ENCODE results near the gene UNC13D. TPM values are rescaled to one million over a fixed set of nuclear protein-coding genes. Genes with fewer than 3 reads are reported as not detected.

The UNC13D gene
- total RNA-seq, result 10 to 100 TPM in 2 of 4 donors, 1 to 10 TPM in 2; 3.2 to 27.1 (median 8.2) TPM

DNA sequence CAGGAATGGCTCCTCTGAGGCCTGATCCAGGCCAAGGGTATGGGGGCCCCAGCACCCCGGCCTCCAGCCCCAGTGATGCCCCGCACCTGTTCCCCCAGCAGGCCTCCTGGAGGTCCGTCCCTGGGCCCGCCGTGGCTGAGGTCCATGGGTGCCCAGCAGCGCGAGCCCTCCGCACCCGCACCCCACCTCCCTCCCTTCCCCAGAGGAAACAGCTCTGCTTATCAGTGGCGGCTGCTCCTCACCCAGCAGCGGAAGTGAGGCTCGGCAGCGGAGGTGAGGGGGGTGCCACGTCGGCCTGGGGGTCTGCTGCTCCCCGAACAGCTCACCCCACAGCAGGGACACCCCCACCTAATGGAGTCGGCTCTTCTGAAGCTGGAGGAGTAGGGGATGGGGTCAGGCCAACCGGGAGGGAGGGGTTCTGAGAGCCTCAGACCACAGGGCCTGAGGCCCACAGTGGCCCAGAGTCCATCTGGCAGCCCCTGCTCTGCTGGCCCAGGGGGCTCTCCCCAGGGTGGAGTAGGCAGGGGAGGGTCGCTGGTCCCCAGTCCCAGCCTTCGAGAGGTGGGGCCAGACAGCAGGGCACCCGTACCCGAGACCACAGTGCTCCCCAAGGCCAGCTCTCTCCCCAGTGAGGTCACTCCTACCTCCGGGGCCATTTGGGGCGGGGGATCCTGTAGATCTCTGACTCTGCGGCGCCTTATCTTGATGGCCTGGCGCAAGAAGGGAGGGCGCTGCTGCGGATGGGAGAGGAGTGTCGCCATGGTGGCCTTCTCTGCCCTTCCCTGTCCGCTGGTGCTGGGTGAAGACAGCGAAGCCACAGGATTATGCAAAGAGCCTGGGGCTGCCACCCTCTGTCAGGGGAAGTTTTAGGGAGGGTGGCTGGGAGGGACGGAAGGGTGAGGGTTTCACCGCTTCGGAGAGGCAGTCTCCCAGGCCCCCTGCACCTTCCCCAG lies at the start of gene UNC13D:
Gene UNC13D (minus strand): TSS at position 828 of the 953 bp plus-strand sequence. CDS start 67 bp downstream, at position 761.
- ATAC-seq (ENCODE audit: low FRiP score), result peak; percentile 2

DNA sequence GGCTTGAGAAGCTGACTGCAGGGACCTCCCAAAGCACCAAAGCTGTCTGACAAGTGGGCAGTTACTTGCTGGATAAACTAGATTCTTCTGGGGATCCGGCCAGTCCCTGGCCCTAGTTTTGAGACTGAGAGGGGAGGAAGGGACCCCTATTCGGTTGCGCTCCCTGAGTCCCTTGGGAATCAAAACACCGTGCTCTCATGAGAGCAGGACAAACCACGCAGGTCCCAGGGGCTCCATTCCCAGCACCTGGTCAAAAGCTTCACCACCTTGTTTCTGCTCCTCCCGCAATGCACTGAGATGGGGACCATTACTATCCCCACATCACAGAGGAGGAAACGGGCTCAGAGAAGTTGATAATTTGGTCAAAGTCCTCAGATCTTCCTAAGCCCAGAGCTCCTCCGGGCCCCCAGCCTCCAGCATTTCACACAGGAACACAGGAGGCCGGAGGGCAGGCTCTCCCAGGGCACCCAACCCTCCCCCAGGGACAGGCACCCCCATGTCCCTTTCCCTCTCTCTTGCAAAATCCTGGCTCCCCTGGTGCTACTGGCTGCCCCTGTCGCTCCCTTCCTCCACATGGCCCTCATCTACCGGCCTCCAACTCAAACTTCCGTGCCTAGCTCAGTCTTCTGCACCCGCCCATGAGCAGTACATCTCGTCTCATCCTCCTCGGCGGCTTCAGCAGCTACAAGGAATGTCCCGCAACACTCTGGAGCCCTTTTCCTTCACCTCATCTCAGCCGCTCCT lies 49.3 kb upstream of the UNC13D start:
- TF ChIP-seq, protein P1, sequence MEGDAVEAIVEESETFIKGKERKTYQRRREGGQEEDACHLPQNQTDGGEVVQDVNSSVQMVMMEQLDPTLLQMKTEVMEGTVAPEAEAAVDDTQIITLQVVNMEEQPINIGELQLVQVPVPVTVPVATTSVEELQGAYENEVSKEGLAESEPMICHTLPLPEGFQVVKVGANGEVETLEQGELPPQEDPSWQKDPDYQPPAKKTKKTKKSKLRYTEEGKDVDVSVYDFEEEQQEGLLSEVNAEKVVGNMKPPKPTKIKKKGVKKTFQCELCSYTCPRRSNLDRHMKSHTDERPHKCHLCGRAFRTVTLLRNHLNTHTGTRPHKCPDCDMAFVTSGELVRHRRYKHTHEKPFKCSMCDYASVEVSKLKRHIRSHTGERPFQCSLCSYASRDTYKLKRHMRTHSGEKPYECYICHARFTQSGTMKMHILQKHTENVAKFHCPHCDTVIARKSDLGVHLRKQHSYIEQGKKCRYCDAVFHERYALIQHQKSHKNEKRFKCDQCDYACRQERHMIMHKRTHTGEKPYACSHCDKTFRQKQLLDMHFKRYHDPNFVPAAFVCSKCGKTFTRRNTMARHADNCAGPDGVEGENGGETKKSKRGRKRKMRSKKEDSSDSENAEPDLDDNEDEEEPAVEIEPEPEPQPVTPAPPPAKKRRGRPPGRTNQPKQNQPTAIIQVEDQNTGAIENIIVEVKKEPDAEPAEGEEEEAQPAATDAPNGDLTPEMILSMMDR (IDR thresholded peaks at IDR 0.05), result no peak
- DNase-seq (ENCODE audit: low spot score) (no peak), ATAC-seq (ENCODE audit: low FRiP score) (no peak)

More for the DNA sequence above, at the start of gene UNC13D:
- no peak for DNase-seq (ENCODE audit: low spot score)
- TF ChIP-seq, protein P1 (IDR thresholded peaks at IDR 0.05), result no peak

DNA sequence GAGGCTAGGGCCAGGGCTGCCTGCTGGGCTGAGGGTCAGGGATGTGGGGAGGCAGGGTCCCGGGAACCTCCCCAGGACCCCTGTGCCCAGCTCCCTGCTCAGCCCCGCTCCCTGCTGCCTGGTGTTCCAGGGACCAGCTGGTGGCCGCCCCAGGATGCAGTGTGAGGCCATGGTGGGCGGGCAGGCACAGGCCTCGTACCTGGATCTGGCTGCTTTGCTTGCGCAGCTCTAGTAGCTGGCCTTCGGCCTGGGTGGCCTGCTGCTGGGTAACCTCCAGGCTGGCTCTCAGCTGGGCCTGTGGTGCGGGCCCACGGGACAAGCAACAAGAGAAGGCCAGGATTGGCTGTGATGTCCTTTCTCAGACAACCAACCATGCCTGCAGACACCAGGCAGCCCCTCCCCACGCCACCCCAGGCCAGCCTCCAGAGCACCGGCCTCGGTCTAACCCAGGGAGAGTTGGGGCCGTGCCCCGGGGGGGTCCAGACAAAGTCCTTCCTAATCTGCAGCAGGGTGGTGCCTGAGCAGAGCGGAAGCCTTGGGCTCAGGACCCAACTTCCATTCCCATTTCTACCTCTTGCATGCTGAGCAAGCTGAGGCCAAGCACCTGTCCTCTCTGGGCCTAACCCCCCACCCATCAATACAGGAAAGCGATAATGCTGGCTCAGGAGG lies 48.5 kb upstream of the UNC13D start:
- TF ChIP-seq, protein P1 (IDR thresholded peaks at IDR 0.05), result no peak
- ATAC-seq (ENCODE audit: low FRiP score) (no peak), DNase-seq (ENCODE audit: low spot score) (no peak)

DNA sequence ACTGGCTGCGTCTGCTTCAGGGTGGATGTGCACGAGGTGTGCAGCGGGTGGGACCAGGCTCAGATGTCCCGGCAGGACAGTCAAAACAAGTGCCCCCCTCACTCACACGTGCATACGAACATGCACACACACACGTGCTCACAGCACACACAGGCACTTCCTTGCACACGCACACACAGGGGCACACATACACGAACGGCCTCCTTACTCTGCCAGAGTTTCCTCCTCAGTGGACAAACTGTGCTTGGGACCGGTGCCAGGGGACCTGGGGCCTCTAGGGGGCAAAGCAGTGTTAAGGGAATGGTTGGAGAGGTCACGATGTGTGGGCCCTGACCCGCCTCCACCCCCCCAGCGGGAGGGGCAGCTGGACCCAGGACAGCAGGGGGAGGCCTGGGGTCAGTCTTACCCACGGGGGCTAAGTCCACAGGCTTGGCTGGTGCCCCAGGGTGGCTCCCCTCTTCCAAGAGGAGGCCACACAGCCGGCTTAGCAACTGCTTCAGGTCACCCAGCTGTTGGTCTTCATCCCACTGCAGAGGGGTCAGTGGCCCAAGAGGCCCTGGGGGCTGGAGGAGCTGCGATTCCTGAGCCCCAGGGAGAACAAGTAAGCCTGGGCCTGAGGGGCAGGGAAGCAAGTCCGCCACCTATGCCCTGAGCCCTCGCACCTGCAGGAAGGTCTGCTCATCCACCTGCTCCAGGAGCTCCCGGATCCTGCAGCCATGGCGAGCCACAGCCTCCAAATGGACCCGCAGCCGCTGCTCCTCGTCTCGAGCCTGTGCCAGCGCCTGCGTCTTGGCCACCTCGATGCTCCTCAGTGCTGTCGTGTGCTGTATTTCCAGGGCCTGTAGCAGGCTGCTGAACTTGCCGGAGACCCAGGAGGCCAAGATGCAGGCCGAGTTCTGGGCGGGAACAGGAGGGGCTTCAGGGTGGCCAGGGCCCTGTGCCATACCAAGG lies 47.7 kb upstream of the UNC13D start:
- TF ChIP-seq, protein P1 (IDR thresholded peaks at IDR 0.05), result no peak
- ATAC-seq (ENCODE audit: low FRiP score) (no peak), DNase-seq (ENCODE audit: low spot score) (no peak)

DNA sequence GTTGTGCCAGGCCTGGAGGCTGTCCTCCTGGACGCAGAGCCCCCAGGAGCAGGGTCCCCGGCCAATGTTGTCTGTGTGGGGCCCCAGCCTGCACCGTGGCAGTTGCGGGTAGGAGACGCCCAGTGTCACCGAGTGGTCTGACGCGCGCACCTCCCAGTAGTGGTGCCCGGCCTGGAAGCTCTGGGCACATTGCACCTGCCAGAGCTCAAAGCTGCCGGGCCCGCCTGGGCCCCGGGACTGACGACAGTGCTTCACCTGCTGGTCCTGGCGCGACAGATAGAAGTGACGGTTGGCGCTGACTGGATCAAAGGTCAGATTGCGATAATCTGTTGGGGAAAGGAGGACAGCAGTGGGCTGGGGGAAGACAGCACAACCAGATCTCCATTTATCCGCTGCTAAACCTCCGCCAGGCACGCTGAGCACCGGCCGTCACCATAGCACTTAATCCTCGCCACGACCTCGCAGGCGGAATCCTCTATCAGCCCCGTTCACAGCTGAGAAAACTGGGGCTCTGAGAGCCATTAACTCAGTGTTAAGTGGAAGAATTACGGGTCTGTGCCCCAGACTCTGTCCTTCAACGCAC lies 46.9 kb upstream of the UNC13D start:
- TF ChIP-seq, protein P1 (IDR thresholded peaks at IDR 0.05), result no peak
- DNase-seq (ENCODE audit: low spot score) (no peak), ATAC-seq (ENCODE audit: low FRiP score) (no peak)
